Measurements from ENCODE around the gene AFAP1. TPM values are rescaled to one million over a fixed set of nuclear protein-coding genes. Genes with fewer than 3 reads are reported as not detected.

AFAP1 gene
- total RNA-seq, 1 donor from 2014 or later = 29.5 TPM

DNA sequence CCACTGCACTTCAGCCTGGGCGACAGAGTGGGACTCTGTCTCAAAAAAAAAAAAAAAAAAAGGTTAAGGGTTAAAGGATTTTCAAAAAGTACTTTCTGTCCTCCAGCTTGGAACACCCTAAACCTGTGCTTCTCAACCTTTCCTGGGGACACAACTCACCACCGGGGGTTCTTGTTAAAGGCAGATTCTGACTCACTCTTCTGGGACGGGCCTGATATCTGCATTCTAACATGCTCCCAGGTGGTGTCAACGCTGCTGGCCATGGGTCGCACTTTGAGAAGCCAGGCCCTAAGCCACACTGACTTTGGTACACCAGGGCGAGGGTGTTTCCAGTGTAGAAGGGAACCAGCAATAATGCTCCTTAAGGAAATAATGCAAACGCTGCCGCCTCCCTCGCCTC lies 46.1 kb downstream of the AFAP1 start:
- no peak for DNase-seq (ENCODE audit: low spot score)

DNA sequence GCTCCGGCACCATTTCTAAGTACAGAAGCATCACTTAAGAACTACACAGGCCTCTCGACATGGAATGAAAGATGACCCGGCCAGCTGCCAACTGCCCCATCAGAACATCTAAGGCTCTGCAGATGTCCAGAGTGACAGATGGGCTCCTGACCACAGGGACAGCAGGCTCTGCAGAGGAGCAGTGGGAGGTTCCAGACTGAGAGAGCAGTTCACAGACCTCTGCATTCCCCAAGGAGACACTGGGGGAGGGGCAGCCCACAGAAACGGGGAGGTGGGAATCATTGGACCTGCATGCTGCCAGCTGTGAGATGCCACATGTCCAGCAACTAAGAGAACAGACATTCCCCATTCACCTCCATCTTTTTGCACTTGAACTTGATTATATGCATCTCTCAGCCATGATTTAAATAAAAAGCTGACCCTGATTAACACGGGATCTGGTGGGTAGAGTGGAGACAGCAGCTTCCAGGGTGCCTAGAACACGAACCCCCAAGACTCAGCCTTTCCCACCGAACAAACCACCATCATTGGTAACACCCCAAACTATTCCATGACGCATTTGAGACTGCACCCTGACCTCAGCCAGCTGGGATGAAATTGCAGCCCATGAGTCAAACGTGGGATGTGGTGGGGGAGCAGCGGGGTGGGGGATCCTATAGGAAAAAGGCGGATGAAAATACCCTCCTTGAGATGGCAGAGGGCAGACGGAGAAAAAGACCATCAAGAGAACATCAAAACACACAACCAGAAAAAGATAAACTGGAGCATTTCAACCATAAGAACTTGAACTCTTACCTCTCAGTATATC lies 47.2 kb downstream of the AFAP1 start:
- no peak for DNase-seq (ENCODE audit: low spot score)

DNA sequence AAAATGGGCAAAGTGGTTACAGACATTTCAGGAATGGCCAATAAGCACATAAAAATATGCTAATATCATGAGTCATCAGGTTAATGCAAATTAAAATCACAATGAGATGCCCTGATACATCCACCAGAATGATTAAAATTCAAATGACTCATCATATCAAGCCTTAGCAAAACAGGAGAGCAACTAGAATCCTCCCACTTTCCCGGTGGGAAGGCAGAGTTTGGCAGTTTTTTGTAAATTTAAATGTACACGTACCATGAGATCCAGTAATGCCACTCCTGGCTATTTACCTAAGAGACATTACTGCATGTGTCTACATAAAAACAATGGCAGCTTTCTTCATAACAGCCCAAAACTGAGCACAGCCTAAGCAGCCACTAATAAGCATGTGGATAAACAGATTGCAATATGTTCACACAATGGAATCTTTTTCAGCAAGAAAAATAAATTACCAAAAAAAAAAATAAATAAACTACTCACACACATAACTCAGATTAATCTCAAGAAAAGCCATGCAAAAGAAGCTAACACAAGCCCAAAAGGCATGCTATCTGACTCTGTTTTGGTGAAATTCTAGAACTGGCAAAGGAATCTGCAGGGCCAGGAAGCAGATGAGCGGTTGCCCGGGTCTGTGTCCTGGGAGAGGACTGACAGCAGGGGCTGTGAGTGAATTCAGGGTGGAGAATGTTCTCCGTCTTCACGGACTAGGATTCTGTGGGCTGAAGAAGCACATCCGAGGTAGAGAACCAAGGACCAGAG lies 48.8 kb downstream of the AFAP1 start:
- DNase-seq (ENCODE audit: low spot score) = no peak

GRCh38 chr4:7887436-7887835 lies 52.2 kb downstream of the AFAP1 start:
- no peak for DNase-seq (ENCODE audit: low spot score)

DNA sequence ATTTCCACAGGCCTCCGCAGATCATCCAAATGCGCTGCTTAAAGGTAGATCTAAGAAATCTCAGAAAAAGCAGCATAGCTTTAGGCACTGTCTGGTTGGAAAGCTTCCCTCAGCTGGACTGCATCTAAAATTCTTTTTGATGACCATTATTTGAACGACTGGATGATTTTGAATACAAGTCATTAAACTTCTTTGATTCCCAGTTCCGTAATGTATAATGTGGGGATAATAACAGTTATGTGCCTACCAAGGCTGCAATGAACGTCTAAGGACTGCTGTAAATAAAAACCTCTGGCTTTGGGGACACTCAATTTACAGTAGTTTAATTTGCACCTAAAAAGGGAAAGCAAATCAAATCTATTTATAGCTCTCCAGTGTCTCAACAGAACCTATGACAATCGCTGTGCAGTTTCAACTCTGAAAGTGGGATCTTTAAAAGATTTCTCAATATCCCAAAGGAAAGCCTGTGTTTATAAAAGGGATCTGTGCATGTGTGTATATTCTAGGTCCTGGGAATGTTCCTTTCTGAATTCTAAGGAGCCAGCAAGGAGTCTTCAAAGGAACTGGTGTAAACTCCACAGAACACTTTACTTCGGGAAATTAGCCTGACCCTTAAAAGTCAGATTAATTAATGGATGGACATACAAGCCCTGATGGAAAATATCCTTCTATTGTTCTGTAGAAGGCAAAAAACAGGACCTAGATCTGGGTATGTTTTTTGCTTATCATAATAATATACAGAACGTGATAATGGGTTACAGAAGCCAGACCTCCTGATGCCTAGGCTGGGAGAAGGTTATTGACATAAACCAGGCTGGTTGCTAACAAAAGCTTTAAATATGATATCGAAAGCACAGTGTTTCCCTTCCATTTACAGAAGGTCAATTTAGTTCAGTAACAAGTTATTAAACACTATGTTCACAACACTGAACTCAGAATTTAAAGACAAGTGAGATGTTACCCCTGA lies 53.4 kb downstream of the AFAP1 start:
- DNase-seq (ENCODE audit: low spot score) = no peak

DNA sequence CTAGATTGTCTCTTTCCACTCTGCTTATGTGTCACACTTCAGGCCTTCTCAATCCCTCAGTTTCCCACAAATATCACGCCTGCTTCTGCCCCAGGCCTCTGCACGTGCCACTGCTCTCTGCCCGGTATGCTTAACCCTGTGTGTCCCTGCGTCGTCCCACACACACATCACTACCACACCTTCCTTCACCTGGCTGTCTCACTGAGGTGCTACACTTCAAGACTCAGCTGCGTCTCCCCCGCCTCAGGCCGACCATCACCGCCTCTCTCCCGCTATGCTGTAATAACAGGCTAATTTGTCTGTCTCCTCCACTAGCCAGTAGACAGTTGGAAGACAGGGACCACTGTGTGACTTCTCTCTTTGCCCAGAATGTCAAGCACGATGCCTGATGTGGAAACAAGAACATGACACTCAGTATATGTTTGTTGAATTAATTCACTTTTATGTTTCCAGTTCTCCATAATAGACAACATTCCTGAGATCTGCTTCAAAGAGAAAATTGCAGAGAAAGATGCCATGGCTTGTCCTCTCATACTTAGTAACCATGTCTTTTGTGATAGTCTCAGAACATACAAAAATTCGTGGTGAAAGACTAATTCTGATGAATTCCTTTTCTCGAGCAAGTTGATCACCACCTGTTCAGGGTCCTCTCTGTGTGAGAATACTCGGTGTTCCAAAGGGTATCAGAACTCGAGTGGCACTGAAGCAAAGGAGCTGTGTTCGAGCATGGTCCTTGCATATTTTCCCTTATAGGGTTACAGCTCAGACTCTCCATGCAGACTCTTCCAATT lies 54.2 kb downstream of the AFAP1 start:
- DNase-seq (ENCODE audit: low spot score) = no peak

GRCh38 chr4:7880683-7881082 lies 59.0 kb downstream of the AFAP1 start:
- DNase-seq (ENCODE audit: low spot score) = no peak

GRCh38 chr4:7879127-7879526 lies 60.5 kb downstream of the AFAP1 start:
- no peak for DNase-seq (ENCODE audit: low spot score)

DNA sequence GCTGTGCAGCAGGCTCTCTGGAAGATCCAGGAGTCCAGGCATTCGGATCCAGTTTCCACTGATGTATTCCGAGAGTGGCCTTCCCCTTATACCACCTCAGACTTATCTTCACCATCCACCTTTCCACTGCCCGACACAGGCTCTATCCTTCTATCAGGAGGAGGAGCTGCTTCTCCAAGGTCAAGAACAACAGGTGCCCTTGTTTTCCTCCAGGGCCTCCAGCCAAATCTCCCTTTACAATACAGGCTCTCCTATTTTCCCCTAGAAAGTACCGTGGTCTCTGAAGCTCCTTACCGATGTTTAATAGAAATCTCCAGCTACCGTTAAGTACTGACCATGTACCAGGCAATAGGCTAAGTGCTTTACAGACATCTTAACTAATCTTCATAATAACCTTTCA lies 61.3 kb downstream of the AFAP1 start:
- no peak for DNase-seq (ENCODE audit: low spot score)

DNA sequence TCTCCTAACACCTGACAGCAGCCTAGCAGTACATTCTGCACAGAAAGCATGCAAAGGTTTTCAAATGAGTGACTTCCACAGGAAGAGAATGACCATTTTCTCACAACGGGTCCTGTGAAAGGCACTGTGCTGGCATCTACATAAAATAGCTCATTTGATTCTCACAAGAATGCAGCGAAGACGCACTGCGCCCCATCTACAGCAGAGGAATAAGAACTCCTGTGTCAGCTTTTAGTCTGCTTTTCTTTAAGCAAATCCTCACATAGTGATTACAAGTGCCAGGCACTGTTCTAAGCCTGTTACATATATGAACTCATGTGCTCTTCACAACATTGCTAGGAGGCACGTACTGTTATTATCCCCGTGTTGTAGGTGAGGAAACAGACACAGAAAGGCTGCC lies 62.5 kb downstream of the AFAP1 start:
- no peak for DNase-seq (ENCODE audit: low spot score)

DNA sequence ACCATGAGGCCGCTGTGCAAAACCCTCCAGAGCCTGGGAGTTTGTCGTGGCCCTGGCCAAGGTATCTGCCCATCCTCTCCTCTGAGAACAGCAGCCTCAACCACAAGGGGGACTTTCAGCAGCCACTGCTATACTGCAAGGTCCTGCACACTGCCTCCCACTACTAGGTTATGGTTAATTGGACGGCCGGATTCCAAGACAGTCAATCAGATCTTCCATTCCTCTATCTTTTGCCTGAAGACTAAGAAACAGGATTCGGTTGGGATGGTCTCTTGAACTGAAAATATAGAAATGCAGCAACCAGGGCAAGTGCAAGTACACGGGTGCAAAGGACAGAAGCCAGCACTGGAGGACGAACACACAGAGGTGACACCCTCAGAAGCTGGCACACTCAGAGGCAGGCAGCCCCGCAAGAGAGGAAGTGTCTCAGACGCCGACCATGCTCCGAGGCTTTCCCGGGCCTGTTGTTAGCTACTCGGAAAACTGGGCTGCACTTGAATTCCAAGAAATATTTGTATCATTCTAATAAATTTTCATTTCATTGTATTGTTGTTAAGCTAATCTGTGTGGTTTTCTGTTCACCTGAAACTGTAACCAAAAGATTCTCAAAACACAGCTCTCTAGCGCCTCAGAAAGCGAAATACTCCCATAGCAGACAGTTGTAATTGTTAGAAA lies 63.3 kb downstream of the AFAP1 start:
- DNase-seq (ENCODE audit: low spot score) = no peak

- DNase-seq (ENCODE audit: low spot score) = no peak
Measured at GRCh38 chr4:7874838-7875237, 64.8 kb downstream of the AFAP1 start.

- DNase-seq (ENCODE audit: low spot score) = no peak
Measured at GRCh38 chr4:7873881-7874280, 65.8 kb downstream of the AFAP1 start.

- no peak for DNase-seq (ENCODE audit: low spot score)
Measured at GRCh38 chr4:7872264-7872771, 67.3 kb downstream of the AFAP1 start.

DNA sequence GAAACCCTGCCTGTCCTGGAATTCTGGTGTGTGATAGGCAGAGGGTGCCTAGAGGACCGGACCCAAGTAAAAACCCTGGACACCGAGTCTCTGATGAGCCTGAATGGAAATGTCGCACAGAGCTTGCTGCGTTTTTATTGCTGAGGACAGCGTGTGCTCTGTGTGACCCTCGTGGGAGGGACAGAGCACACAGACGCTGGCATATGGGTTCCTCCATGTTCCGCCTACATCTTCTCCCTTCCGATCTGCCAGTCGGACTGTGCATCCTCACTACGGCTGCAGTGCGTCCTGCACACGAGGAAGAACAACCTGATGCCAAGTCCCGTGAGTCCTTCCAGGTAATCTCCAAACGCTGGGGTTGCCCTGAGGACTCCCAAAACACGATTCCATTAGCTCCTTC lies 68.3 kb downstream of the AFAP1 start:
- no peak for DNase-seq (ENCODE audit: low spot score)

DNA sequence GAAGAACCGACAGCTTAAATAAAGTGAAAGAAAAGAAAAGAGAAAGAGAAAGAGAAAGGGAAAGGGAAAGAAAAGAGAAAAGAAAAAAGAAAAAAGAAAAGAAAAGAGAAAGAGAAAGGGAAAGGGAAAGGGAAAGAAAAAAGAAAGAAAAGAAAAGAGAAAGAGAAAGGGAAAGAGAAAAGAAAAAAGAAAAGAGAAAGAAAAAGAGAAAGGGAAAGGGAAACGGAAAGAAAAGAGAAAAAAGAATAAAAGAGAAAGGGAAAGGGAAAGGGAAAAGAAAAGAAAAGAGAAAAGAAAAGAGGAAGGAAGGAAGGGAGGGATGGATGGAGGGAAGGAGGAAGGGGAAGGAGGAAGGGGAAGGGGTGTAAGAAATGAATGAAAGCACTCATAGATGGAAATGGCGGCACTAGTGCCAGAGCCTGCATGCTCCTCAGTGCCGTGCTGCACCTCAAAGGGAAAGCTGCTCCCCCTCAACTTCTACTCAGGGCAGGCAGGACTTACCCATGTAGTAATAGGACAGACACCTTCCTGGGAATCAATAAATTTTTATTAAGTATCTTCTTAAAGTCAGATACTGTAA lies 70.7 kb downstream of the AFAP1 start:
- no peak for DNase-seq (ENCODE audit: low spot score)

- DNase-seq (ENCODE audit: low spot score) = no peak
Measured at GRCh38 chr4:7868436-7868775, 71.3 kb downstream of the AFAP1 start.

GRCh38 chr4:7867701-7868435 lies 71.8 kb downstream of the AFAP1 start:
- no peak for DNase-seq (ENCODE audit: low spot score)

DNA sequence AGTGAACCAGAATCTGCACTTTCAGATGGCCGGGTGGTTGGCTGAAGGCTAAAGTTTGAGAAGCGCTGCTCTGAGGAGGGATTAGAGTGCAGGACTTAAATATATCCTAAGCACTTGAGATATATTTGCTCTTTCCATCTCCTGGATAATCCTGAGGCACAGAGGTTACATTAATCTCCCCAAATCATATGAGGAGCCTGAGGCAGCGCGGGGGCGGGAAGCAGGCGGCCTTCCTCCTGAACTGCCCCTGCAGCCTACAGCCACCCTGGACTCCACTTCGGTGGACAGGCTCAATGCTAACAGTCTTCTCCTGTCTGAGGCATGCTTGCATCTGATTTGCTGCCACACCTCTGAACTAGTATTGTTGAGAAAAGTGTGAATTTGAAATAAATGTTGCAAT lies 72.5 kb downstream of the AFAP1 start:
- no peak for DNase-seq (ENCODE audit: low spot score)

DNA sequence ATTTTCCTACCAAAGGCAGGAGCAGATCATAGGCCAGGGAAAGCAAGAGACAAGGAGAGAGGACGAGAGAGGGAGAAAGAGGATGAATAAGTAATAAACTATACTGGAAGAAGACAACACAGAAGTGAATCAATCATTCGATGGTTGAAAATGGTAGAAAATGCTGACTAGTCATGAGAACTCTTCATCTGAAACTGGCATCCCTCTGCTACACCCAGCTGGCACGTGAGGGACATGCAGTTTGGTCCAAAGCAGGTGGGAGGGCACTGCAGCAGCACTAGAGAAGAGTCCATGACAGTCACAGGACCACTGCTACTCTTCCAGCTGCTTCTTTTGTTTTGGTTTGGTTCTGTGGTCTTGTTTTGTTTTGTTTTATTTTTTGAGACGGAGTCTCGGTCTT lies 74.1 kb downstream of the AFAP1 start:
- no peak for DNase-seq (ENCODE audit: low spot score)
